DMS79 treated with DMSO at 0.1 percent for 48 hours (cell line): ENCODE measurements around the gene SCP2D1.

Experiments
- DNase-seq: peaks from one replicate; lab custom pipeline; 2025; lab: John Stamatoyannopoulos, UW

Gene SCP2D1

GRCh38 chr20:18815194-18815942 lies 1.8 kb downstream of the SCP2D1 start:
- no peak for DNase-seq

GRCh38 chr20:18822832-18823231 lies 9.2 kb downstream of the SCP2D1 start:
- DNase-seq: no peak

- DNase-seq: no peak
These were observed 18.4 kb downstream of the SCP2D1 start for GRCh38 chr20:18831830-18832499.

GRCh38 chr20:18832546-18833200 lies 19.1 kb downstream of the SCP2D1 start:
- DNase-seq: no peak

GRCh38 chr20:18835466-18836256 lies 22.1 kb downstream of the SCP2D1 start:
- no peak for DNase-seq

- no peak for DNase-seq
These were observed 24.1 kb downstream of the SCP2D1 start for GRCh38 chr20:18837718-18838117.

- no peak for DNase-seq
These were observed 26.1 kb downstream of the SCP2D1 start for GRCh38 chr20:18839507-18840247.

GRCh38 chr20:18840248-18840645 lies 26.7 kb downstream of the SCP2D1 start:
- DNase-seq: no peak

GRCh38 chr20:18845017-18845416 lies 31.4 kb downstream of the SCP2D1 start:
- no peak for DNase-seq

GRCh38 chr20:18847226-18847755 lies 33.7 kb downstream of the SCP2D1 start:
- no peak for DNase-seq

- DNase-seq: peak; percentile 12
These were observed 35.5 kb downstream of the SCP2D1 start for GRCh38 chr20:18849131-18849530.

GRCh38 chr20:18851629-18852028 lies 38.0 kb downstream of the SCP2D1 start:
- no peak for DNase-seq

GRCh38 chr20:18852318-18852717 lies 38.7 kb downstream of the SCP2D1 start:
- no peak for DNase-seq

GRCh38 chr20:18853216-18853615 lies 39.6 kb downstream of the SCP2D1 start:
- no peak for DNase-seq

- DNase-seq: no peak
These were observed 40.5 kb downstream of the SCP2D1 start for GRCh38 chr20:18853946-18854646.

GRCh38 chr20:18855882-18856281 lies 42.3 kb downstream of the SCP2D1 start:
- no peak for DNase-seq

- DNase-seq: no peak
These were observed 43.3 kb downstream of the SCP2D1 start for GRCh38 chr20:18856873-18857272.

GRCh38 chr20:18857640-18858039 lies 44.1 kb downstream of the SCP2D1 start:
- no peak for DNase-seq

- DNase-seq: no peak
These were observed 45.2 kb downstream of the SCP2D1 start for GRCh38 chr20:18858816-18859215.
